ENCODE measurements around the gene TBX4. TPM values are rescaled to one million over a fixed set of nuclear protein-coding genes. Genes with fewer than 3 reads are reported as not detected.

Gene TBX4
- total RNA-seq, 2 donors from 2014 or later, result not detected

GRCh38 chr17:61459939-61460718 lies 7.9 kb downstream of the TBX4 start:
- intact Hi-C loops (cut with DNase I), result no loop called here
- ATAC-seq, result no peak
- DNase-seq, result no peak

- intact Hi-C loops (cut with DNase I), result no loop called here
- DNase-seq, result no peak
- ATAC-seq, result no peak
Observed at GRCh38 chr17:61460796-61461585, 8.8 kb downstream of the TBX4 start.

DNA sequence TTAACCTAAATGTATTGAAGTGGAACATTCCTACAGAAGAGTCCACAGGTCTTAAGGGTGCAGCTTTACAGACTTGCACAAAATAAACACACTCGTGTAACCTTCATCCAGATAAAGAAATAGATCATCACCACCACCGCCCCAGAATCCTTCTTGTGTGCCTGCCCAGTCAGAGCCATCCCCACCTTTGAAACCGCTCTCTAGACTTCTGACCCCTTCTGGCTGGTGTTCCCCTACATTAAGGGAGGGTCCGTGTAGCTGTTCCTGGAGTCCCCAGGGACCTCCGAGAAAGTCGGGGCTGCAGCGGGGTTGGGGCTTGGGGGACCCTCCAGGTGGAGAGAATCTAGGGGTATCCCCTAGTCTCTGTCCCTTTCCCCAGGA lies 9.4 kb downstream of the TBX4 start:
- intact Hi-C loops (cut with DNase I), result no loop called here
- ATAC-seq (no peak), DNase-seq (no peak)

- ATAC-seq (no peak), DNase-seq (no peak)
- intact Hi-C loops (cut with DNase I), result no loop called here
Observed at GRCh38 chr17:61461967-61462718, 9.9 kb downstream of the TBX4 start.

GRCh38 chr17:61462719-61463315 lies 10.6 kb downstream of the TBX4 start:
- ATAC-seq (no peak), DNase-seq (no peak)
- intact Hi-C loops (cut with DNase I), result no loop called here

- DNase-seq, result no peak
- intact Hi-C loops (cut with DNase I), result no loop called here
Observed at GRCh38 chr17:61463316-61464129, 11.3 kb downstream of the TBX4 start.

DNA sequence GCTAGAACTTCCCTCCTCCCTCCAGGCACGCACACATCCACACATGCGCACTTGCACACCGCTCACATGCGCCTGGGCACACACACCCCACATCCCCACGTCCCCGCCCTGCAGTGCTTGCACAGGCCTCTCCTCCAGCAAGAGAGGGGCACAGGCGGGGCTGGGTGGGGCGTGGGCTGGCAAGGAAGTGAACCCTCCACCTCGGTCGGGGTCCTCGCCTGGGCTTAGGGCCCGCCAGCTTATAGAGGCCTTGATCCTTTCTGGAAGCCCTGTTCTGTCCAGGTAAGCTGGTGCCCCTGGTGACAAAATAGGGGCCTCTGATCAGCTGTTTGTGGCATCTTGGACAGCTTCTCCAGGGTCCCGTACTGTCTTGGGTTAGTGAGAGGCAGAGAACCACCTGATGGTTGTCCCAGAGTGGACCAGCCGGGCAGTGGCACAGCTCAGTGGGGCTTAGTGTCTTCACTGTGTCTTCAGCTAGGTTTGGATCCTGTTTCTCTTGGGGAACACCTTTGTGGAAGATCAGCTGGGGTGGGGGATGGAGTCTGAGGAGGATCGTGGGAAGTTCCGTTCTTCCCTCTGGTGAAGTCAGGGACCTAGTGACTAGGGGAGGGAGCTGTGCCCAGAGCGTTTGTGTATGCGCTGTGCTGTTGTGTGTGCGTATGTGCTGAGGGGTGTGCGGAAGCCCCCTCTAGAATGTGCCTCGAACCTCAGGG lies 12.1 kb downstream of the TBX4 start:
- no peak for DNase-seq
- ATAC-seq, result no peak
- intact Hi-C loops (cut with DNase I), result no loop called here

More at GRCh38 chr17:61463316-61464129, 11.3 kb downstream of the TBX4 start:
- ATAC-seq, result no peak

DNA sequence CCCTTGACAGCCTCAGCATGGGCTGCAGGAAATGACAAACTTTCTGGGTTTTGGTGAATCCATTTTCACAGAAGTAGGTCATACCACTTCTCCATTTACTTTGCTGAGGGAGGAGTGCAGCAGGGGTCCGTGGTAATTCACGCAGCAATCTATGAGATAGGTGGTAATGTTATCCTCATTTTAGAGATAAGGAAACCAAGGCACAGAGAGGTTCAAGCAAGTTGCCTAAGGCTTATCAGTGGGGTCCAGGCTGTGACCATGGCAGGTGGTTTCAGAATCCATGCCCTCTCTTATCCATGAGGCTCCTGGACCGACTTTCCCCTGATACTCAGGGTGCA lies 12.6 kb downstream of the TBX4 start:
- ATAC-seq, result no peak
- DNase-seq, result no peak
- intact Hi-C loops (cut with DNase I), result no loop called here

GRCh38 chr17:61465550-61466237 lies 13.5 kb downstream of the TBX4 start:
- ATAC-seq (no peak), DNase-seq (no peak)

DNA sequence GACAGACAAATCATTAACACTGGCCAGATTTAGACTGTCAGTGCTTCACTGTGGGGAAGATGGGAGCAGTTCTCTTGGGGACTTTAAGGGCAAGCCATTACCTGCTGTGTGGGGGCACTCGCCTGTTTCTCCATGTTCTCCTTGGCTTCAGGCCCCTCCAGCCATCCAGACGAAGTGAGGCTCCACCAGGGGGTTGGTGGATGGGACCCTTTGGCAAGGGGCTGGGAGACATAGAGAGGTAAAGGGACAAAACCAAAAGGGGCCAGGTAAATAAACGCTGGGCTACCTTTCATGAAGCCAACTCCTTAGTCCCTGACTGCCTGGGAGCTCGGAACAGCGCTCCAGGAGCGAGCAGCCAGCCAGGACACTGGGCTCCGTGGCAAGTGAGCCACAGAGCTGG lies 14.0 kb downstream of the TBX4 start:
- intact Hi-C loops (cut with DNase I), result no loop called here
- ATAC-seq, result no peak
- no peak for DNase-seq

More at GRCh38 chr17:61465550-61466237, 13.5 kb downstream of the TBX4 start:
- intact Hi-C loops (cut with DNase I), result no loop called here

DNA sequence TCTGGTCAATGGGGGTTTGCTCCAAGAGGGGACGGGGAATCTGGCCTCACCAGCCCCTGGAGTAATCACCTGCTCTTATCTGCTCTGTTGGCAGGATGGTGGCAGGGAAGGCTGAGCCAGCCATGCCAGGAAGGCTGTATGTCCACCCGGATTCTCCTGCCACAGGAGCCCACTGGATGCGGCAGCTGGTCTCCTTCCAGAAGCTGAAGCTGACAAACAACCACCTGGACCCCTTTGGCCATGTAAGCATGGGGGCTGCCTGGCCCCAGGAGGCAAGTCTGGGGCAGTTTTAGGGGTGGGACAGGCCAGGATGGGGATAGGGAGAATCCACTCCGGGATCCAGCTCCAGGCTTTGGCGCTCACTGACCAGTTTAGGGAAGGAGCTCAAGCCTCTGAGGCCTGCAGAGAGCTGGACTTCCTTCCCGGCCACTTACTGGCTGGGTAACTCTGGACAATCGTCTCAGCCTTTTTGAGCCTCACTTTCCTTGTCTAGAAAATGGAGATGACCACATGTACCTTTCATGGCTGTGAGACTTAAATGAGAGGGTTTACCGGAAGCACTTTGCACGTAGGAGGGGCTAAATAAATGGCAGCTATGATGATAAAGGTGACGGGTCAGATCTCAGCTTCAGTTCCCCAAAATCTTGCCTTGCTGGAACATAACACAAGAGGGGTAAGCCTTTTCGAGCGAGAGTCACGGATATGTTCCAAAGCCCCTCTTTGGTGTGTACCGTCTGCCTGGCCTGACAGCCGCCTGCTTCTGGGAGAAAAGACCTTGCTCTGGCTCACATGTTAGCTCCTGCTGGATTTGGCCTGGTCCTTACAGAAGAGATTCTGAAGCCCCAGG lies 15.4 kb downstream of the TBX4 start:
- ATAC-seq (peak in 1 of 2 donors; percentile 63), DNase-seq (no peak)
- intact Hi-C loops (cut with DNase I), result no loop called here

GRCh38 chr17:61468263-61468907 lies 16.2 kb downstream of the TBX4 start:
- intact Hi-C loops (cut with DNase I), result no loop called here
- ATAC-seq (no peak), DNase-seq (no peak)

GRCh38 chr17:61469474-61469873 lies 17.3 kb downstream of the TBX4 start:
- intact Hi-C loops (cut with DNase I), result no loop called here
- ATAC-seq (no peak), DNase-seq (no peak)

DNA sequence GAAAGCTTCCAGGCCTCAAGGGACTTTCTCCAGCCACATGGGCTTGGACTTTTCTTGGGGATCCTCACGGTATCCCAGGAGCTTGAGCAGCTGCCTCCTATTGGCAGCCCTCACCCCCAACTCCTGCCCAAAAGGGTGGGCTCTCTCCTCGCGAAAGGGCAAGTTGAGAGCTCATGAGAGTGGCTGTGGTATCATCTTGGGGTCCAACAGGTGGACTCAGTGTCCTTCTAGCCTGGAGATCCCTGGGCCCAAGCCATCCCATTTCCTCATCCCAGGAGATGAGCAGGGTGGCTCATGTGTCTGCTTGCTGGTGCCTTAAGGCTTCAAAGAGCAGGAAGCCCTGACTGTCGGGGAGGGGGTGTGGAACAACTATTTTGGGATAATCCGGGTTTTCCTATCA lies 17.7 kb downstream of the TBX4 start:
- intact Hi-C loops (cut with DNase I), result no loop called here

GRCh38 chr17:61470530-61471136 lies 18.4 kb downstream of the TBX4 start:
- ATAC-seq (no peak), DNase-seq (no peak)
- intact Hi-C loops (cut with DNase I), result no loop called here

More for the DNA sequence above, 17.7 kb downstream of the TBX4 start:
- ATAC-seq (no peak), DNase-seq (no peak)
